ENCODE results near the gene CALB2. TPM values are rescaled to one million over a fixed set of nuclear protein-coding genes. Genes with fewer than 3 reads are reported as not detected.

CALB2 gene
- polyA plus RNA-seq, 1 donor: 0.46 TPM

DNA sequence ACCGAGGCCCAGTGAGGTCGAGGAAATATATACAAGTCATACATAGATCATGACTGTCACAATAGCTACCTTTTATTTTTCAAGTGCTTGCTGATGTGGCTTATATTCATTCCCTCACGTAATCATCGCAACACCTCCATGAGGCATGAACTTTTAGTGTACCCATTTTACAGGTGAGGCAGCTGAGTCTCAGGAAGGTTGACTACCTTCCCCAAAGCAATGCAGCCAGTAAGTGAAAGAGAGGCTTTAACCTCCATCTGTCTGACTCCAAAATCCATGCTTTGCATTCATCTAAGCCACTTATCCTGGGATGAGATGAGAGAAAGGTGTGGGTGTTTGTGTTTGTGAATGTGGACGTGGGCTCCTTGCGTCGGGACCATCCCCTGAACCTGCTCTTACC, 30.8 kb downstream of the CALB2 start:
- no peak for DNase-seq

GRCh38 chr16:71396594-71396993, 38.1 kb downstream of the CALB2 start:
- DNase-seq: no peak

- no peak for DNase-seq
These were observed 41.5 kb downstream of the CALB2 start for GRCh38 chr16:71399801-71400563.

DNA sequence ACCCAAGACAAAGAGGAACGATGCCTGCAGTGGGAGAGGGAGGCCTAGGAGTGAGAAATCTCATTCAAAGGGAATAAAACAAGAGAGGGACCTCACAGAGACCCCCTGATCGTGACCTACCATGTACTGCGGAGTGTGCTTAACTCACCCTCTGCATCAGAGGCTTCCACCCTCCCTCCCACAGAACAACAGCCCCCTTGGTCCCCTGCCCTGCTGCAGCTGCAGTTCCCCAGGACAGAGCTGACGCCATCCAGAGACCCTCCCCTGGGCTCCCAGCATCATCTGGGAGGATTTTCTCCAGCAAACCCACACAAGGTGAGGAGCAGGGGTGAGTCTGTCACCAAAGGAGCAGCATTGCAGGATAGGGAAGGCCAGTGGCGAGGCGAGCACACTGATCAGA, 43.5 kb downstream of the CALB2 start:
- DNase-seq: no peak

DNA sequence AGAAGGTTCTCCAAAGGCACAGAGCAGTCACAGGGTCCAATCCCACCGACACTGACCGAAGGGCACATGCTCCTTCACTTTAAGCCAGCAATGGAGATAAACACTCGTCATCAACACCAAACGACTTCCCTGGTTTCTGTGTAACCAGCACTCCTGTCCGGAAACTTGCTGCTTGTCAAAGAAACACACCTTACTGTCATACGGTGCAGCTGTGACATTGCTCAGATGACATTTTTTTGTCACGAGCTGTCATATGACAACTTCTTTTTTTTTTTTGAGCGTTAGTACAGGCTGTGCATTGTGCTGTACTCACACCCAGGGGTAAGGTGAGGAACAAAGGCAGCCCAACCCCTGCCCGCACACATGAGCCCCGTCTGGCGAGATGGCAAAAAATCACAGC, 44.2 kb downstream of the CALB2 start:
- DNase-seq: no peak

GRCh38 chr16:71404364-71404763, 45.8 kb downstream of the CALB2 start:
- DNase-seq: no peak

DNA sequence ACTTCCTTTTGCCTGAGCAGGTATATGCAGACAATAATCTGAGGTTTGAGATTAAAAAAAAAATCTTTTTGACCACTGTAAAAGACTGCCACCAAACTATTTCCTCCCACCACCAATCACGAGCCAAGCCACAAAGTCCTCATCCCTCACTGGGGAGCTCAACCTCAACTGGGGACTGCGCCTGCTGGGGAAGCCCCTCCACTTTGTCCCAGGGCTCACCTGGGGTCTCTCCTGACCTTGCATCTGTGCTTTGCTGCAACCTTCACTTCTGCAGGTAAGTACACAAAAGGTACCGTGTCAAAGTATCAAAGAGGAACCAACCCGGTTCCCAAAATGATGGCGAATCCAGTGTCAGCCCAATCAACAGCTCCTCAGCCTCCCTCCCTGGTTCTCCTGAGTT, 47.8 kb downstream of the CALB2 start:
- DNase-seq: no peak

DNA sequence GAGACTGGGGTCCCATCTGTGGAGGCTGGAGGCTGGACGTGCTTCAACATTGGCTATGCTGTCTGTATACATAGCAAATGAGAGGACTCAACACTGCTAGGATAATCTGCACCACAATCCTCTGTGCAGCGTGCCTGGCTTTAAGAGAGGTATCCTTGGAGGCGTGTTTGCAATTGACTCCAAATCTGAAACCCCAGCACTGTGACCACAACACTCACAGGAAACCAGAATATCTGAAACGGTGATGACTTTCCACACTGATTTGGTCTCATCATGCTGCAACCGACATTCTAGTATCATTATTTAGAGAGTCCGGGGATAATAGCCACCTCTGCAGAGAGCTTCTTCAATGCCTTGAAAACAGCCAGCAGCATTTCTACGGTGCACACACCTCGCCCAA, 48.2 kb downstream of the CALB2 start:
- no peak for DNase-seq

DNA sequence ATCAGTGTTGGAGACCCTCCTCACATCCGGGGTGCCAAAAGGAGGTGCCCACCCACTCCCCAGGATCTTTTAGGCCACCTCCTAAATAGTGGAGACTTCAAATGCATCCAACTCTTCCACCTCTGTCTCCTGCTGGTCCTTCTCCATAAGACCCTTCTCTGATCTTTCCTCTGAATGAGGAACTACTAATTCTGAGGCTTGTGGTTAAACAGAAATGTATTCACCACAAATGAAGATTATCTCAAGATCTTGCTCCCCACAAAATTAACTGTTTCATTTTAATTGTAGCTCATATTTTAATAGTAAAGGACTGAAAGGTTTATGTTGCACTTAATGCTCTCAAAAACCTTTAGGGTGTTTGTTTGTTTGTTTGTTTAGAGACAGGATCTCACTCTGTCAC, 49.2 kb downstream of the CALB2 start:
- no peak for DNase-seq

DNA sequence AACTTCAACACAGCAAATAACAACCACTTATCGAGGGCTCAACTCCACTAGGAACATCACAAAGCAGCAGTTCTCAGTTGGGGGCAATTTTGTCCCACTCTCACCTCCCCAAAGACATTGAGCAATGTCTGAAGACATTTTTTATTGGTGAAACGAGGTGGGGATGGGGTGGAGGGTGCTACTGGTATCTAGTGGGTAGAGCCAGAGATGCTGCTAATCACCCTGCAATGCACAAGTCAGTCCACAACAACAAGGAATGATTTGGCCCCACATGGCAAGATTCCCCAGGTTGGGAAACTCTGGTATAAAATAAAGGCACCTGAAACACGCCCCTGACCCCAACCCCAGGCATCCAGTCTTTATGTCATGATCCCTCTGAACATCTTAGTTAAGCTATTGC, 50.0 kb downstream of the CALB2 start:
- no peak for DNase-seq

GRCh38 chr16:71409011-71409775, 50.7 kb downstream of the CALB2 start:
- DNase-seq: no peak

DNA sequence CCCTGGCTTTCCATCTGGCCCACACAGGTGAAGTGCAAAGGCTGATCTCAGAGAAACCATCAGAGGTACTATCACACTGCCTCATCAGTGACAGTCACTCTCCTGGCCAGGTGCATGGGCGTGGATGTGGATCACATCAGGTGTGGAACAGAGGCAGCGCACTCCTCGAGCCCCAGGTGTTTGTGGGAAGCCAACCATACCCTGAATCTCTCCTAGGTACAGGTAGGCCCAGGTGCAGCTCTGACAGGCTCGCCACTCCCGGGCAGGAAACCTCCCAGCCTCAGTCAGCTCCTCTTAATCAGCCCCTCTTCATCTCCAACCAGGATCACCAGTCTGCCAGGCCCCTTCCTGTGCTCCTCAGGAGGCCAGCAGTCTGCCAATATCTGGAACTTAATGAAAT, 51.6 kb downstream of the CALB2 start:
- DNase-seq: no peak

DNA sequence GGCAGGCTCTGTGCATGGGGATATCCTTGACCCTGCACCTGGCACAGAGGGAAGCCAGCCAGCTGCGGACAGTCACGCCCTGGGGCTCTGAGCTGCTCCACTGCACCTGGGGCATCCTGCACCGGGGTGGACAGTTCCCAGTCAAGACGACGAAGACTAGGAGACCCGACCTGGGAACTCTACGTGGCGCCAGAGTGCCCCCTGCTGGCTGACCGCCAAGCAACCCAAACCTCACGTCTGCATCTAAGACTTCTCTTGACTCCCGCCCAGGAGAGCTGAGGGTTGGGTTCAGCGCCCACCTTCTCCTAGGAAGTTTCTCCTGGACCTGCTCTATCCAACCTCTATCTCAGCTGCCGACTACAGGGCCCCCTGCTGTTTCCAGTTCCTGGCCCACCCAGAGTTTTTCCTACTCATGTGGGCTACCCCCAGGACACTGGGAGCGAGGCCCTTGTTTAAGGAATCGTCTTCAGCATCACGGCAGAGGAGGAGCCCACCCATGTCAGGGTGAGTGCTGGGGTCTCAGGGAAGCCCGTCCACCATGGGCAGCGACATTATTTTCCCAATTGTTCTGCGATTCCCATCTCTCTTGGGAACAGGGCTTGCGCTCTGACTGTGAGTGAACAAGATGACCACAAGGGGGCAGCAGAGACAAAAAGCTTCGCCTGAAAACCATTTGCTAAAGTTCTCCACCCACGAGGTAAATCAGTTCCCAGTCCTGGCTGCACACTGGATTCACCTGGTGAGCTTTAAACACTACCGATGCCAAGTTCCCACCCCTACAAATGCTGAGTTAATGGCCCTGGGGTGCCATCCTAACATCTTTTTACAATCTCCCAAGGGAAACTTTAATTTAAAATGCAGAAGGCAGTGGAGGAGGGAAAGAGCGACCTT, 54.0 kb downstream of the CALB2 start:
- peak; percentile 46 for DNase-seq

- no peak for DNase-seq
These were observed 54.8 kb downstream of the CALB2 start for GRCh38 chr16:71413341-71413740.

GRCh38 chr16:71414038-71414437, 55.5 kb downstream of the CALB2 start:
- DNase-seq: no peak

GRCh38 chr16:71421911-71422310, 63.4 kb downstream of the CALB2 start:
- DNase-seq: no peak

DNA sequence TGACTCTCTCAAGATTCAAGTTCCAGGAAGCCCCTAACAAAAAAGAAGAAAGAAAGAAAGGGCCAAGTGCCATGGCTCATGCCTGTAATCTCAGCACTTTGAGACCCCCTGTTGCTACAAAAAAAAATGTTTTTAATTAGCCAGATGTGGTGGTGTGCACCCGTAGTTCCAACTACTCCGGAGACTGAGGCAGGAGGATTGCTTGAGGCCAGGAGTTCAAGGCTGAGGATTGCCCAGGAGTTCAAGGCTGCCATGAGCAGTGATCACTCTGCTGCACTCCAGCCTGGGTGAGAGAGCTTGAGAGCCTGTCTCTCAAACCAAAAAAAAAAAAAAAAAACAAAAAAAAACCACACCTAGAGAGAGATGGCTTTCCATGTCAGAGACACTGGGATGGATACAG, 64.5 kb downstream of the CALB2 start:
- no peak for DNase-seq

GRCh38 chr16:71423865-71424264, 65.3 kb downstream of the CALB2 start:
- DNase-seq: no peak

- no peak for DNase-seq
These were observed 66.1 kb downstream of the CALB2 start for GRCh38 chr16:71424626-71425025.

GRCh38 chr16:71425746-71426068, 67.2 kb downstream of the CALB2 start:
- DNase-seq: no peak

DNA sequence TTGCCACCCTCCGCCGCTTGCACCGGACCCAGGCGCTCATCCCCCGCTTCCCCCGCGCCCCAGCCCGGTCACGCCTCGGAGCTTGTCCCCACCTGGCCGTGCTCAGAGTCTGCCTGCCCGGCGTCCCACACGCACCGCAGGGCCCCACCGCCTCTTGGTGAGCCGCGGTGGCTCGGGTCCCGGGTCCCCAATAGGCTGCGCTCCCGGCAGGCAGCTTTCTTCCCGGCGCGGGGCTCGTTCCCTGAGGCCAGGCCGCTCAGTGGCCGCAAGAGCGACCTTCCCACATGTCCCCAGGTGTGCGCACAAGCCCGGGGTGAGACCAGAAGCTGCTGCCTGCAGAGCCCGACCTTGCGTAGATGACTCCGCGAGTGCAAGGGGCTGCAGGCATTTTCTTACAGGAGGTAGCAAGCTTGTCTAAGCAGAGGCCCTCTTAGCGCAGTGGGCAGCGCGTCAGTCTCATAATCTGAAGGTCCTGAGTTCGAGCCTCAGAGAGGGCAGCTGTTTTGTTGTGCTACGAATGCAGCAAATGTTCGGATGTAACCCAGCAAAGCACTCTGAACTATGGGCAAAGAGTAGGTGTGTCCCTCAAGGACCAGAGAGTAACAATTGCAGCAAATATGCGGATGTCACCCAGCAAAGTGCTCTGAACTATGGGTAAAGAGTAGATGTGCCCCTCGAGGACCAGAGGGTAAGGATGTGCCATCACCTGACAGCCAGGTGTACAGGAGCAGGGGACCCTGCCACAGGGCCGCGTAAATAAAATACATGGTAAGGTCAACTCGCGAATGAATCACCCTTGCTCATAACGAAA, 67.8 kb downstream of the CALB2 start:
- DNase-seq: no peak

- DNase-seq: no peak
These were observed 68.5 kb downstream of the CALB2 start for GRCh38 chr16:71426880-71427615.

All from hindlimb muscle (tissue), 1 donor.